ENCODE data around the gene CRIP2.

The CRIP2 gene

DNA sequence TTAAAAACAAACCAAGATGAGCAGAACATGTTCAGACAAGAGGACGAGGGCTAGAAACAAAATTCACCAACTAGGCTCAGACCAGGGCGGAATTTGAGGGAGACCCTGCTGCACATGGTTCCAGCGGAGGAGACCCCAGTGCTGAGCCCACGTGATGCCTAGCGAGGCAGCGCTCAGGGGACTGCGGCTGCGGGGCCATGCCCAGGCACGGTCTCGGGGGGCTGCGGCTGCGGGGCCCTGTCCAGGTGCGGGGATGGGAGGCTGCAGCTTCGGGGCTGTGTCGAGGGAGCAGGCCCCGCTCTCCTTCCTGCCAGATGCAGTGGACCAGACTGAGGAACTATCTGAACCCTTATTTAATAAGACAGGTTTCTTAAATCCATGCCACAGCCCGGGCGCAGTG, 12.7 kb upstream of the CRIP2 start:
- DNase-seq (ENCODE audit: low read depth in 2 of 2) = no peak

DNA sequence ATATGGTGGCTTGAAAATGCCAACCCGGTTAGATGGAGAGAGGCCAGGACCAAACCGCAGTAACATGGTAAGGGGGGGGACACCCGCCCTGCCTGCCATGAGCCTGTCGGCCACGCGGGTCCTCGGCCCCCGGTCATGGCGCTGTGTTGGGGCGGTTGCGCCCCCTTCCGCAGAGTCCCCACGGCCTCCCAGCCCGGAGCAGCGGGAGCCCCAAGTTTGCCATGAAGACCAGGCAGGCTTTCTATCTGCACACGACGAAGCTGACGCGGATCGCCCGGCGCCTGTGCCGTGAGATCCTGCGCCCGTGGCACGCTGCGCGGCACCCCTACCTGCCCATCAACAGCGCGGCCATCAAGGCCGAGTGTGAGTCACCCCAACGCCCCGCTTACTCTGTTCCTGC, 10.1 kb upstream of the CRIP2 start:
- DNase-seq (ENCODE audit: low read depth in 2 of 2) = no peak

DNA sequence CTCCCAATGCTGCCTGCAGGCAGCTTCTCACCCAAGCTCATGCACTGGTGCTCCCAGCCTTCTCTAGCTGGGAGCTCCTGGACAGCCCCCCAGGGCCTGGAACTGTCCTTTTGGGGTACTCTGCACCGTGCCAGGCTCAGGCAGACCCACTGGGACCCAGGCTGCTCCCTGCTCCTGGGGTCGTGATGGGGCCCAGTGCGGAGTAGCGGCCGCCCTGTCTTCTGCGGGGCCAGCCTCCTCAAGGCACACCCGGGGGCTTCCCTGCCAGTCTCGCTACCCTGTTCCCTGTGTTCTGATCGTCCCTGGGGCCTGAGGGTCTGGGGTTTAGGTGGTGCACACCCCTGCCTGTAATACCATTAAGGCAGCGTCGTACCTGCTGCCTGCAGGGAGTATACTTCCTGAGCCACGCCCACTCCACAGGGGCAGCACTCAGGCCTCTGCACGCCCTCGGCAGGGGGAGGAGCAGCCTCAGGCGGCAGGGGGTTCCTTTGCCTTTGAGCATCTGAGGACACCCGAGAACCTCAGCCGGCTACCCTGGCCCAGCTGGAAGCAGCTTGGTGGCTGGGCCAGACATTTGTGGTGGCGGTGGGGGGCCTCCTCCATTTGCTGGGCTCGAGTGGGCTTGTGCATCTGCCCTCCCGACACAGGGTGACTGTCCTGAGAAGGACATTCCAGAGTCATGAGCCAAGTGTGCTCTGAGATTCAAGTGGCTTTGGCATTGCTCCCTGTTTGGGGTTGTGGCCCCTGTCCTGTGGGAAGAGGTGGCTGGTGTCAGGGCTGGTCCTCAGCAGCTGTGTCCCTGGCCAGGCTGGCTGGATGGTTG, 9.2 kb upstream of the CRIP2 start:
- no peak for DNase-seq (ENCODE audit: low read depth in 2 of 2)

DNA sequence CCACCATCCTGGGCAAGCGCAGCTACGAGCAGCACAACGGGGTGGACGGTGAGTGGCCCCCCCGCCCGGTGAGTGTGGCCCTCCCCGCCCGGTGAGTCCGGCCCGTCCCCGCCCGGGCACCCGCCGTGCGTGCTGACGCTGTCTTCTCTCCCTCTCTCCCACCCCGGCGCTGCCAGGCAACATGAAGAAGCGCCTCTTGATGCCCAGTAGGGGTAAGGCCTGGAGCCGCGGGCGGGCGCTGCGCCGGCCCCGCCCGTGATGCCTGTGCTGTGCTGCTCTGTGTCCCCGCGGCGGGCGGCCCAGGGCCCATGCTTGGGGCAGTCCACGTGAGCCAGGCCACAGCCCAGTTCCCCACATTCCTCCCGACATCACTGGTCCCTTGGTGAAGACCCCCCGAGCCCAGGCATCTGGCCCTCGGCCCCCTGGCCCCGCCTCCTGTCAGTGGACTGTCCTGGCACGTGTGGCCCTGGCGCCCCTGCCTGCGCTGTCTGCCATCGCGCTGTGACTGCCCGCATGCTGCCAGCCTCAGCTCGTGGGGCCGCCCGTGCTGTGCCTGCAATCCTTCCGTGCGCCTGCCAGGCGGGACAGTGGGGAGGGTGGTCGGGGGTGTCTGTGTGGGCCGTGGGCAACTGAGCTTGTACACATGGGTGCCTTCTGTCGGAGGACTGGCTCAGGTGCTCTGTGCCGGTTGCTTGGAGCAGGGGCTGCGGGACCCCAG, 7.9 kb upstream of the CRIP2 start:
- DNase-seq (ENCODE audit: low read depth in 2 of 2) = no peak

GRCh38 chr14:105467249-105467941, 7.2 kb upstream of the CRIP2 start:
- no peak for DNase-seq (ENCODE audit: low read depth in 2 of 2)

- DNase-seq (ENCODE audit: low read depth in 2 of 2) = no peak
Measured at GRCh38 chr14:105467942-105468471, 6.6 kb upstream of the CRIP2 start.

- no peak for DNase-seq (ENCODE audit: low read depth in 2 of 2)
Measured at GRCh38 chr14:105468621-105469241, 5.9 kb upstream of the CRIP2 start.

GRCh38 chr14:105469456-105470349, 4.9 kb upstream of the CRIP2 start:
- no peak for DNase-seq (ENCODE audit: low read depth in 2 of 2)

GRCh38 chr14:105470350-105471296, 4.0 kb upstream of the CRIP2 start:
- no peak for DNase-seq (ENCODE audit: low read depth in 2 of 2)

GRCh38 chr14:105471297-105471821, 3.3 kb upstream of the CRIP2 start:
- DNase-seq (ENCODE audit: low read depth in 2 of 2) = no peak

GRCh38 chr14:105471823-105472485, 2.7 kb upstream of the CRIP2 start:
- no peak for DNase-seq (ENCODE audit: low read depth in 2 of 2)

GRCh38 chr14:105472486-105472991, 2.1 kb upstream of the CRIP2 start:
- no peak for DNase-seq (ENCODE audit: low read depth in 2 of 2)

GRCh38 chr14:105473033-105473676, 1.5 kb upstream of the CRIP2 start:
- DNase-seq (ENCODE audit: low read depth in 2 of 2) = no peak

GRCh38 chr14:105473677-105474482, 741 bp upstream of the CRIP2 start:
- DNase-seq (ENCODE audit: low read depth in 2 of 2) = peak in 1 of 2 donors; percentile 39

DNA sequence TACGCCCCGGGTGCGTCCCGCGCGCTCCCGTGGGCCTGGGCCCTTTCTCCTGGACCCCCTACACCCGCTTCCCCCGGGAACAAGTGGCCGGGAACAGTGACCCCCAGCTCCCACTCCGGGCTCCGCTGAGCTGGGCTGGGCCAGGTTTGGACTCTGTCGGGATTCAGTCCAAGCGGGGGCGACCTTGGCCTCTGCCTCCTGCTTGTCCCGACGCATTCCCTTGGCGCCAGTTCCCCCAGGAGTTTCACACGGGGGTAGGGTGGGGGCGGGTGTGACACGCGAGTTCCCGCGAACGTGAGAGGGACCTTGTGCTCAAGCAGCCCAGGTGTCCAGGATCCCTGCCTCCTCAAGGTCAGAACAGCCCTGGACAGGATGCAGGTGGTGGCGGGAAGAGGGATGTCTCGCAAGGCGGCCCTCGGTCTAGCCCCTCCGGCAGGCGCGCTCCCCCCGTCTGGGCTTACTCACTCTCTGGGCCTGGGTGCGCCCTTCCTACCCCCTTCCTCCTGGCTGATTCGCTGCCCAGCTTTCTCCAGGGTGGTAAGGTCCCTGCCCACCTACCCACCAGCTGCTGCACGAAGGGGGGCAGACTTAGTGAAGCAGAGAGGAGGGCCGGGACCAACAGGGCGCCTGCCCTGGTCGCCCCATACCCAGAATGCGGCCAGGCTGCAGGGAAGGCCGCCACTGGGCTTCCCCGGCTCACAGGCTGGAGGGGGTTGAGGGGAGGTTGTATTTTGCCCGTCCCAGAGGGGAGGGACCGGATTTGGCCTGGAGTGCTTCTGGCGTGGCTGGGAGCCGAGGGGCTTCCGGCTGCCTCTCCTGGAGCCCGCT, 862 bp downstream of the CRIP2 start:
- DNase-seq (ENCODE audit: low read depth in 2 of 2) = no peak

DNA sequence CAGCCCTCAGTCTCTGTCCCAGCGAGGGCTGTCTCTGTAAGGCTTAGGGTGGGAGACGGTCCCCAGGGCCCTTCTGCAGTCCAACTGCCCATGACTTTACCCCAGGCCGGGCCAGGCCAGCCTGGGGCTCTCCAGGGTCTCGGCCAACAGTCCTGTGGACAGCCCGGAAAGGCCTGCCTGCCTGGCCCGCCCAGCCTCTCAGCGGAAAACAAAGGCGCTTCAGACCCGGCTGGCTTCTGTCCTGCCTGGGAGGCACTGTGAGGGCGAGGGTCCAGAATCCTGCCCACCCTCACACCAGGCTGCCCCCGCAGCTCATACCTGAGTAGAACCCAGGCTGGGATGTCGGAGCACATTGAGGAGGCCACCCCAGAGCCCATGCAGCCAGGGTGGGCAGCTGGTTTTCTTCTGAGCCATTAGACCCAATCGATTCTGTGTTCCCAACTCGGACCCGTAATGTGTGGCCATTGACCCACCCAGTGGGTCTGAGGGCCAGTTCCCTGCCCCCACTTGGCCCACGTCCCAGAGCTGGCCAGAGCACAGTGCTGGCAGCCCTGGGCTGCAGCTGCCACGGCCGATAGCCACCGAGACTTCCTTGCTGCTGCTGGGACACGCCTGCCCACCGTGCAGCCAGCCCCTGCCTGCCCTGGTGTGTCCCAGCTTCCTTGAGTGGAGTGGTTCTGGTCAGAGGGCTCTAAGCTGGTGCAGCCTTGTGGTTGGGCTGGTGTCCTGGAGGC, 1.6 kb downstream of the CRIP2 start:
- no peak for DNase-seq (ENCODE audit: low read depth in 2 of 2)

All from activated CD8-positive, alpha-beta memory T cell treated with anti-CD3 and anti-CD28 coated beads for 4 hours (primary cell).